NOMO-1 treated with DMSO at 0.1 percent for 48 hours (cell line): Measurements from ENCODE around the gene METTL15.
"Not testable (repeated sequence)": the region's sequence is repeated elsewhere in the genome, so short reads cannot be mapped to it uniquely, and the experiment has no call there.

Experiments used
- DNase-seq: peaks from one replicate; lab custom pipeline; 2025; ENCODE audit not compliant: unreplicated experiment; lab: John Stamatoyannopoulos, UW

Gene METTL15, protein sequence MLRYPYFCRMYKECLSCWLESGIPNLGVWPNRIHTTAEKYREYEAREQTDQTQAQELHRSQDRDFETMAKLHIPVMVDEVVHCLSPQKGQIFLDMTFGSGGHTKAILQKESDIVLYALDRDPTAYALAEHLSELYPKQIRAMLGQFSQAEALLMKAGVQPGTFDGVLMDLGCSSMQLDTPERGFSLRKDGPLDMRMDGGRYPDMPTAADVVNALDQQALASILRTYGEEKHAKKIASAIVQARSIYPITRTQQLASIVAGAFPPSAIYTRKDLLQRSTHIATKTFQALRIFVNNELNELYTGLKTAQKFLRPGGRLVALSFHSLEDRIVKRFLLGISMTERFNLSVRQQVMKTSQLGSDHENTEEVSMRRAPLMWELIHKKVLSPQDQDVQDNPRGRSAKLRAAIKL

DNA sequence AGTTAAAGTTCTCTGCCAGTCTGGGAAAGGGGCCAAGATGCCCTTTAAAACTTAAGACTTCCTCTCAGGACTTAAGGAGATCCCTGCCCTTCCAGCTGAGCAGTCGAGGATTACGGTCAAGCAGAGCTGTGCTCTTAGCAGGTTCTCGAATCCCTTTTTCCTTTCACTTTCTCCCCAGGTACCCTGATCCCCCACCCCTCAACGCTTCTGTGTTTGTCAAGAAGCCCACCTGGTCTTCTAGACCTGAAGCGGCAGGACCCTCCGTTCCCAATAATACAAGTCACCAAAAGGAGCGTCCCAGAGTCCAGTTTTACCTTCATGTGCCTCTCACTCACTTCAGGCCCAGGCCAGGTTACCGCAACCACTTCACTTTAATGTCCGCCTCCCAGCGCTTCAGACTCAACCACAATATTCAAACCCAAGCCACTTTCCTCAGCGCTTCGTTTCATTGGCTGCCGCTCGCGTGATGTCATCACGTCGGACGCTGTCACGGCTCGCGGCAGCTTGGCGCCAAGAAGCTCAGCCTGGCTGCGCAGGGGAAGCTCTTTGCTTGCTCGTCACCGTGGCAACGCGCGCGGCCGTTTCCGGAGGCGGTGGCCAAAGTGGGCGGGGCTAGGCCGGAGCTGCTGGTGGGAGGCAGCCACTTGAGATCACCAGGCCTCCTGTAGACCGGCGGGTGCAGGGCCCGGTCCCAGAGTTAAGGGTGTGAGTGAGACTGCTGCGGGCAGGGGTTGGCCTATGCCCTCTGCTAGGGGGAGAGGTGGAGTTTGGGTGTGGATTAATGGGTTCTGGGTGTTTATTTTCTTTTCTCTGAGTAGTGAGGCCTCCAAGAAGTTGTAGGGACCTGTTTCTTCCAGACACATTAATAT is at the start of gene METTL15, which contains the start of gene KIF18A:
Gene METTL15, plus strand, starts transcription at position 639 of the 869 bp plus-strand sequence. CDS start 4,947 bp downstream, outside the sequence.
Gene KIF18A, minus strand, starts transcription at position 407 of the 869 bp plus-strand sequence. CDS start 10,209 bp downstream, outside the sequence.
- peak; percentile 96 for DNase-seq

GRCh38 chr11:28071305-28071704 is 36.9 kb upstream of the METTL15 start:
- no peak for DNase-seq

GRCh38 chr11:28072321-28072720 is 35.9 kb upstream of the METTL15 start:
- DNase-seq = no peak

- no peak for DNase-seq
These were observed 30.7 kb upstream of the METTL15 start for GRCh38 chr11:28077521-28077920.

- DNase-seq = no peak
These were observed 25.1 kb upstream of the METTL15 start for GRCh38 chr11:28083118-28083517.

DNA sequence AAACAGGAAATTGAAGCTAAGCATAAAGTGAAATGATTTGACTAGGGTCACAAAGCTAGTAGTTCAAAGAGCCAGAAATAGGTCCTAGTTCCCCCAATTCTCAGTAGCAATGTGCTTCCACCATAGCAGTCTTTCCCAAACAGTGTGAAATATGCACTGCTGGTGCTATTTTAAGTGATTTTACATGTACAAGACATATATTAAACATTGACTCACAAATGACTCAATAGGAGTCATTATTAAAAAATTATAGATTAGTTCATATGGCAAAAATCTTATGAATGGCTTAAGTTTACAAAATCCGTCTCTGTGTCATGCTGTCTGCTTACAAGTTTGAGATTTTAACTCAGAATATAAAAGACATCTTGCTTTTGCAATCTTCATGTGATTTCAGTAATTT is 21.6 kb upstream of the METTL15 start:
- no peak for DNase-seq

DNA sequence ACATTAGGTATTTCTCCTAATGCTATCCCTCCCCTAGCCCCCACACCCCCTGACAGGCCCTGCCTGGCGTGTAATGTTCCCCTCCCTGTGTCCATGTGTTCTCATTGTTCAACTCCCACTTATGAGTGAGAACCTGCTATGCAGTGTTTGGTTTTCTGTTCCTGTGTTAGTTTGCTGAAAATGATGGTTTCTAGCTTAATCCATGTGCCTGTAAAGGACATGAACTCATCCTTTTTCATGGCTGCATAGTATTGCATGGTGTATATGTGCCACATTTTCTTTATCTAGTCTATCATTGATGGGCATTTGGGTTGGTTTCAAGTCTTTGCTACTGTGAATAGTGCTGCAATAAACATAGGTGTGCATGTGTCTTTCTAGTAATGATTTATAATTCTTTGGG is 21.0 kb upstream of the METTL15 start:
- not testable (repeated sequence) for DNase-seq

DNA sequence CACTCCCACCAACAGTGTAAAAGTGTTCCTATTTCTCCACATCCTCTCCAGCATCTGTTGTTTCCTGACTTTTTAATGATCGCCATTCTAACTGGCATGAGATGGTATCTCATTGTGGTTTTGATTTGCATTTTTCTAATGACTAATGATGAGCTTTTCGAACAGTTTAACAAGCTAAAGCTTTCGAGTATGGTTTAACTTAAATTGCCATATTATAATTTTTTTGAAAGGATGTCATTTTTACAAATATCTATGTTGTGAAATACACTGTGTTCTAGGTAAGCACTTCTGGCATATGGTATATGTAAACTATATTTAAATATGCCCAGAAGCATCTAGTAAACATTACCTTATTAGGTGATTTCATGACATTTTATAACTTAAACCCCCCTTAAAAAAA is 20.5 kb upstream of the METTL15 start:
- not testable (repeated sequence) for DNase-seq

- DNase-seq = no peak
These were observed 18.8 kb upstream of the METTL15 start for GRCh38 chr11:28089378-28089777.

GRCh38 chr11:28090052-28090749 is 18.0 kb upstream of the METTL15 start:
- no peak for DNase-seq

DNA sequence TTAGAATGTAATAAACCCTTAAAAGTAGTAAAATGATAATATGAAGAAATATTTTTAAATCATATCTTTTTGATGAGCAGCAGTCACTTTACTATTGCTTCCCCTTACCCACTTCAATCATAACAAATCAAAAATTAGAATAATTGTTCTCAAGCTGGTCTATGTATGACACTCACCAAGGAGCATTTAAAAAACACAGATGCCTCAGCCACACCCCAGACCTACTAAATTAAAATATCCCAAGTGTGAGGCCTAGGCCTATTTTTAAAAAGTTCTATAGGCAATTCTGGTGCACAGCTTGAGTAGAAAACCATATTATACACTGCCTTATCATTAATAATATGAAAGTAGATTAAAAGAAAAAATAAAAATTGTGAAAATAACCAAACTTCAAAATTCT is 15.4 kb upstream of the METTL15 start:
- no peak for DNase-seq

- no peak for DNase-seq
These were observed 9.9 kb upstream of the METTL15 start for GRCh38 chr11:28098257-28098656.

DNA sequence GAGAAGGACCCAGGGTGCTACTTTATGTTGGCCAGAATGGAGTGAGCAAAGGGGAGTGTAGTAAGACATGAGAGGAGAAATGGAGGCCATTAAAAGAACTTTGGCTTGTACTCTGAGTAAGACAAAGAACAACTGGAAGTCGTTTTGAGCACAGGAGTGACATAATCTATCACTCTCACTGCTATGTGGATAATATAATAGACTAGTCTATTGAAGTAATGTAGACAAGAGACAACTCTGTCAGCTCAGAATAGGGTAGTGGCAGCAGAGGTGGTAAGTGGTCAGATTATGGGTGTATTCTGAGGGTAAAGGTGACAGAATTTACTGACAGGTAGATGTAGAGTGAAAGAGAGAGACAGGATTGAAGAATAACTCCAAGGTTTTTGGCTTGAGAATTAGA is 8.5 kb upstream of the METTL15 start:
- no peak for DNase-seq

DNA sequence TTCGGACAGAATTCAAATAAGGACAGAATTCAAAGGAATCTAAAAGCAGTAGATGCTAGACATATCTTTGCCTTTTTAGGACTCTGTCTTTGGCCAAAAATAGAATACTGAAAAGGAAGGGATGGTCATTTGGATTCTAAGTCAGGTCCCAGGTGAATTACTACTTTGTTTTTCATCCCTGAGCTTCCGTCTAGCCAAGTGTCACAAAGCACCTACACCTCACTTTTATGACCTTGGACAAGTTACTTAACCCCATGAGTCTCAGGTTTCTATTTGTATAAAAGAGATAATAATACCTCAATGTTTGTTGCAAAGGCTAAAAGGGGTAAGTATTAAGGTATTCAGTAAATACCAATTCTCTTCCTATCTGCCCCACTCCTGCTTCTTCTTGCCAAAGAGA is 7.5 kb upstream of the METTL15 start:
- no peak for DNase-seq

- not testable (repeated sequence) for DNase-seq
These were observed 5.9 kb upstream of the METTL15 start for GRCh38 chr11:28102300-28102699.

- no peak for DNase-seq
These were observed 3.8 kb upstream of the METTL15 start for GRCh38 chr11:28104425-28104824.

- DNase-seq = no peak
These were observed 3.2 kb upstream of the METTL15 start for GRCh38 chr11:28104984-28105383.

DNA sequence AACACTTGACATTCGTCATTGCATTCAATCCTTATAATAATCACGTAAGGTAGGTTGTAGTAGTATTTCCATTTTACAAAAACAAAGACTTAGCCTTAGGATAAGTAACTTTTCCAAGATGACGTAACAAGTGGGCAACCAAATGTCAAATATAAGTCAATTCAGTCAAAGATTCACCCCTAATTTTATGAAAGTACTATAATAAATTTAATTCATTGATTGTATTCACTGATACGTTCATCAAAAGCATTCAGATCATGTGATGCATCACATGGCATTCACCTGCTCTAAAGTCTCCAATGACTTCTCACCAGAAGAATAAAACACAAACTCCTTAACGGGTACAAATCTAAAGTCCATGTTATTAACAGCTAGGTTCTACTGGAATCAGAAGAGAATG is 2.3 kb upstream of the METTL15 start:
- DNase-seq = no peak

DNA sequence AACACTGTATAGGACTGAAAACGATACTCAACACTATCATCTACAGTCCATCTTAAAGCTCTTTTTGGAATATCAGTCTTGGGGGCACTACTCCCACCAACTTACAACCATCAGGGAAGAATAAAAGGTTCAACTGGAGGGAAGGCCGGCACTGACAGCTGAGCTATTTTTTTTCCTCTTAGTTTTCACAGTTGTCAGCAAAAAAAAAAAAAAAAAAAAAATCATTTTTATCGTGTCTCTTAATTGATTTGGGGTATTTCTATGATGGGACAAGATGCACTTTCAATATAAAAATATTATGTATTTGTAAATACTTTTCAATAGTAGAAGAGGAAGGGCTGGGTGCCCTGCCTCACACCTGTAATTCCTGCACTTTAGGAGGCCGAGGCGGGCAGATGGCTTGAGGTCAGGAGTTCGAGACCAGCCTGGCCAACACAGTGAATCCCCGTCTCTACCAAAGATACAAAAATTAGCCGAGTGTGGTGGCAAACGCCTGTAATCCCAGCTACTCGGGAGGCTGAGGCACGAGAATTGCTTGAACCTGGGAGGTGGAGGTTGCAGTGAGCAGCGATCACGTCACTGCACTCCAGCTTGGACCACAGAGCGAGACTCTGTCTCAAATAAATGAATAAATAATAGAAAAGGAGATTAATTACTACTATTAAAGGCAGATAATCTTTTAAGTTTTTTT is 1.7 kb upstream of the METTL15 start:
- DNase-seq = no peak

GRCh38 chr11:28107191-28107749 is 918 bp upstream of the METTL15 start:
- DNase-seq = peak; percentile 21
